Measurements from ENCODE around the gene ZNF578.
"Not testable (repeated sequence)": the region's sequence is repeated elsewhere in the genome, so short reads cannot be mapped to it uniquely, and the experiment has no call there.

DNA sequence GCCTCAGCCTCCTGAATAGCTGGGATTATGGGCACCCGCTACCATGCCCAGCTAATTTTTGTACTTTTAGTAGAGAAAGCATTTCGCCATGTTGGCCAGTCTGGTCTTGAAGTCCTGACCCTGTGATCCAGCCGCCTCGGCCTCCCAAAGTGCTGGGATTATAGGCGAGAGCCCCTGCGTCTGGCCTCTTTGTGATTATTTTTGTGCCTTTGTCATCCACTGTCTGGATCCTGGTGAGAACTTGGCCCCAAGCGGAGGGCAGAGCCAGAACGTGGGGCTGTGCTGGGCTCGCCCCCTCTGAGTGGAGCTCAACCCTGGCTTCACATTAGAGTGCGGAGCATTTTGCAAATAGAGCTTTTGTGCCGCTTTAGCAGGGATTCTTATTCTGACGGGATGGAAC is 47.6 kb downstream of the ZNF578 start:
- TF ChIP-seq EZH2 (IDR thresholded peaks at IDR 0.05; ENCODE audit: borderline replicate concordance, low read depth, low read length, poor library complexity, severe bottlenecking); CTCF (conservative IDR thresholded peaks at IDR 0.05; ENCODE audit: low read depth, low read length): not testable (repeated sequence)

Measured in A673 (cell line).